Stomach (tissue), 4 donors: ENCODE measurements around the gene WDR64.

ENCODE experiments used
- EP300 ChIP-seq: sonication (generic); formaldehyde crosslinking; IDR thresholded peaks from one replicate; pipeline ENCODE4 v1.6.1; 2017; ENCODE audit warnings: antibody characterized with exemption
- POLR2A ChIP-seq, 4 donors: fragments of 450-650 bp; IDR thresholded peaks; one replicate each; pipeline ENCODE4 v1.6.1; 2016; ENCODE audit warnings: antibody characterized with exemption in 4 of 4, control low read depth in 2 of 4, mild to moderate bottlenecking in 1 of 4, moderate library complexity in 1 of 4
- TF ChIP-seq, protein P1 (sequence below), 7 experiments: fragments of 450-650 bp in 4 of 7; fragments of 200-600 bp in 3 of 7; sonication (generic) in 3 of 7; IDR thresholded peaks; one replicate each; pipeline ENCODE4 v1.5.1; 2016 to 2019; ENCODE audit warnings: antibody characterized with exemption in 7 of 7, control low read depth in 2 of 7, mild to moderate bottlenecking in 1 of 7

DNA sequence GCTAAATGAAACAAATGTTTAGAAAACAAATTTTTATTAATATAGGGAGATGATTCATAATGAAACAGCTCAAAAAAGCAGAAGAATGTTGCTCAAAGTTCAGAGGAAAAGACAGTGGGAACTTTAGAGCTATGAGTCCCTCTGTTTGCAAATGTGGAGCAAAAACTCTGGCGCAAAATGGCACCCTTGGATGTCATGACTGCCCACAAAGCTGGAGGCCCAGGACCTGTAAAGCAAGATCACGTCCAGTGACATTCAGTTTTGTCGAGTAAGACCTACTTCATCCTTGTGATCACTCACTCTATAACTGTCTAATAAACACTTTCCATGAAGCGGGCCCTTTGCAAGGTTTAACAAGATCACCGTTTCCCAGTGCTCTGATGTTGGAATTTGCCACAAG, 186.8 kb downstream of the WDR64 start:
- TF ChIP-seq POLR2A (IDR thresholded peaks at IDR 0.05), result no peak
- TF ChIP-seq, protein P1, sequence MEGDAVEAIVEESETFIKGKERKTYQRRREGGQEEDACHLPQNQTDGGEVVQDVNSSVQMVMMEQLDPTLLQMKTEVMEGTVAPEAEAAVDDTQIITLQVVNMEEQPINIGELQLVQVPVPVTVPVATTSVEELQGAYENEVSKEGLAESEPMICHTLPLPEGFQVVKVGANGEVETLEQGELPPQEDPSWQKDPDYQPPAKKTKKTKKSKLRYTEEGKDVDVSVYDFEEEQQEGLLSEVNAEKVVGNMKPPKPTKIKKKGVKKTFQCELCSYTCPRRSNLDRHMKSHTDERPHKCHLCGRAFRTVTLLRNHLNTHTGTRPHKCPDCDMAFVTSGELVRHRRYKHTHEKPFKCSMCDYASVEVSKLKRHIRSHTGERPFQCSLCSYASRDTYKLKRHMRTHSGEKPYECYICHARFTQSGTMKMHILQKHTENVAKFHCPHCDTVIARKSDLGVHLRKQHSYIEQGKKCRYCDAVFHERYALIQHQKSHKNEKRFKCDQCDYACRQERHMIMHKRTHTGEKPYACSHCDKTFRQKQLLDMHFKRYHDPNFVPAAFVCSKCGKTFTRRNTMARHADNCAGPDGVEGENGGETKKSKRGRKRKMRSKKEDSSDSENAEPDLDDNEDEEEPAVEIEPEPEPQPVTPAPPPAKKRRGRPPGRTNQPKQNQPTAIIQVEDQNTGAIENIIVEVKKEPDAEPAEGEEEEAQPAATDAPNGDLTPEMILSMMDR (IDR thresholded peaks at IDR 0.05), result no peak
- no peak for TF ChIP-seq EP300
